ENCODE results near the gene CGB8. TPM values are rescaled to one million over a fixed set of nuclear protein-coding genes. Genes with fewer than 3 reads are reported as not detected.
"Not testable (repeated sequence)": the region's sequence is repeated elsewhere in the genome, so short reads cannot be mapped to it uniquely, and the experiment has no call there.

CGB8 gene
- total and polyA plus RNA-seq, 10 of the 15 experiments (the other 5 are each of a cell fraction or from before 2014, with no cell fraction given): not detected

GRCh38 chr19:49049834-49050233, 923 bp upstream of the CGB8 start:
- POLR2A ChIA-PET; H3K9me3 ChIP-seq (replicated peaks; ENCODE audit: control insufficient read depth, insufficient read depth, low read length): not testable (repeated sequence)

DNA sequence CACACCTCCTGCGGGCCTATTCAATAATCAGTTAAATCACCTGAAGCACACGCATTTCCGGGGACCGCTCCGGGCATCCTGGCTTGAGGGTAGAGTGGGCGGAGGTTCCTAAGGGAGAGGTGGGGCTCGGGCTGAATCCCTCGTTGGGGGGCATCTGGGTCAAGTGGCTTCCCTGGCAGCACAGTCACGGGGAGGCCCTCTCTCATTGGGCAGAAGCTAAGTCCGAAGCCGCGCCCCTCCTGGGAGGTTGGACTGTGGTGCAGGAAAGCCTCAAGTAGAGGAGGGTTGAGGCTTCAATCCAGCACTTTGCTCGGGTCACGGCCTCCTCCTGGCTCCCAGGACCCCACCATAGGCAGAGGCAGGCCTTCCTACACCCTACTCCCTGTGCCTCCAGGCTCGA, 5.4 kb downstream of the CGB8 start, which contains the start of gene CGB5:
CGB5 (plus strand) TSS at position 301 of the 400 bp plus-strand sequence. CDS start 362 bp downstream, outside the sequence.
- ATAC-seq; H2AFZ ChIP-seq (ENCODE audit: control insufficient read depth, low read depth, low read length); in situ Hi-C loops (cut with MboI); H3K4me3 ChIP-seq; H3K27ac ChIP-seq (ENCODE audit: control insufficient read depth, insufficient read depth); H3K79me2 ChIP-seq (ENCODE audit: control insufficient read depth, insufficient read depth, low read length); POLR2A ChIA-PET; H3K9me3 ChIP-seq (replicated peaks; ENCODE audit: control insufficient read depth, insufficient read depth, low read length); H3K9ac ChIP-seq (ENCODE audit: control insufficient read depth, insufficient read depth, low read length); BruUV-seq (replicated peaks); intact Hi-C loops (cut with micrococcal nuclease; ENCODE audit: unreplicated experiment); CTCF ChIA-PET; H3K27me3 ChIP-seq (replicated peaks in 1 of 2; ENCODE audit: control insufficient read depth in 2 of 2, insufficient read depth in 2 of 2, low read length in 1 of 2); RAD21 ChIA-PET (ENCODE audit: unreplicated experiment); FAIRE-seq; H3K36me3 ChIP-seq (ENCODE audit: control insufficient read depth in 2 of 2, insufficient read depth in 2 of 2, low read length in 1 of 2); DNase-seq (ENCODE audit: low read depth, low spot score); H3K4me2 ChIP-seq (ENCODE audit: control insufficient read depth, insufficient read depth); SMC1A ChIA-PET (ENCODE audit: uncharacterized antibody, unreplicated experiment); H3K4me1 ChIP-seq (ENCODE audit: control insufficient read depth, insufficient read depth, low read length); H4K20me1 ChIP-seq (ENCODE audit: control insufficient read depth, insufficient read depth): not testable (repeated sequence)
- WGBS (ENCODE audit: insufficient coverage, insufficient replicate concordance, low lambda C conversion rate, missing lambda C conversion rate): 42% methylated on average over 14 of the region's 15 CpGs

More at GRCh38 chr19:49049834-49050233, 923 bp upstream of the CGB8 start:
- H3K4me1 ChIP-seq (ENCODE audit: control insufficient read depth, insufficient read depth, low read length); H3K36me3 ChIP-seq (ENCODE audit: control insufficient read depth in 2 of 2, insufficient read depth in 2 of 2, low read length in 1 of 2); FAIRE-seq; H3K27me3 ChIP-seq (replicated peaks in 1 of 2; ENCODE audit: control insufficient read depth in 2 of 2, insufficient read depth in 2 of 2, low read length in 1 of 2); H3K27ac ChIP-seq (ENCODE audit: control insufficient read depth, insufficient read depth); RAD21 ChIA-PET (ENCODE audit: unreplicated experiment); ATAC-seq; CTCF ChIA-PET; H3K79me2 ChIP-seq (ENCODE audit: control insufficient read depth, insufficient read depth, low read length); SMC1A ChIA-PET (ENCODE audit: uncharacterized antibody, unreplicated experiment); H2AFZ ChIP-seq (ENCODE audit: control insufficient read depth, low read depth, low read length); H3K4me2 ChIP-seq (ENCODE audit: control insufficient read depth, insufficient read depth); BruUV-seq (replicated peaks); DNase-seq (ENCODE audit: low read depth, low spot score); H4K20me1 ChIP-seq (ENCODE audit: control insufficient read depth, insufficient read depth); H3K4me3 ChIP-seq; intact Hi-C loops (cut with micrococcal nuclease; ENCODE audit: unreplicated experiment); H3K9ac ChIP-seq (ENCODE audit: control insufficient read depth, insufficient read depth, low read length); in situ Hi-C loops (cut with MboI): not testable (repeated sequence)
- WGBS (ENCODE audit: insufficient coverage, insufficient replicate concordance, low lambda C conversion rate, missing lambda C conversion rate): 5% methylated on average over 2 of the region's 4 CpGs

GRCh38 chr19:49042666-49043065, 6.2 kb downstream of the CGB8 start:
- H3K79me2 ChIP-seq (ENCODE audit: control insufficient read depth, insufficient read depth, low read length); H3K9ac ChIP-seq (ENCODE audit: control insufficient read depth, insufficient read depth, low read length); DNase-seq (ENCODE audit: low read depth, low spot score); H4K20me1 ChIP-seq (ENCODE audit: control insufficient read depth, insufficient read depth); H3K4me3 ChIP-seq; H3K27me3 ChIP-seq (replicated peaks in 1 of 2; ENCODE audit: control insufficient read depth in 2 of 2, insufficient read depth in 2 of 2, low read length in 1 of 2); H3K4me2 ChIP-seq (ENCODE audit: control insufficient read depth, insufficient read depth); H3K4me1 ChIP-seq (ENCODE audit: control insufficient read depth, insufficient read depth, low read length); H3K9me3 ChIP-seq (replicated peaks; ENCODE audit: control insufficient read depth, insufficient read depth, low read length); H2AFZ ChIP-seq (ENCODE audit: control insufficient read depth, low read depth, low read length); ATAC-seq; intact Hi-C loops (cut with micrococcal nuclease; ENCODE audit: unreplicated experiment); in situ Hi-C loops (cut with MboI); H3K36me3 ChIP-seq (ENCODE audit: control insufficient read depth in 2 of 2, insufficient read depth in 2 of 2, low read length in 1 of 2); BruUV-seq (replicated peaks); RAD21 ChIA-PET (ENCODE audit: unreplicated experiment); CTCF ChIA-PET; FAIRE-seq; H3K27ac ChIP-seq (ENCODE audit: control insufficient read depth, insufficient read depth); POLR2A ChIA-PET; SMC1A ChIA-PET (ENCODE audit: uncharacterized antibody, unreplicated experiment): not testable (repeated sequence)
- 0% methylated on average over 1 of the region's 4 CpGs for WGBS (ENCODE audit: insufficient coverage, insufficient replicate concordance, low lambda C conversion rate, missing lambda C conversion rate)

Measured in GM12878 (cell line).